Measurements from ENCODE around the gene LZTS2.

The LZTS2 gene

GRCh38 chr10:101019440-101019703, 19.8 kb downstream of the LZTS2 start:
- Histone ChIP-seq H4K20me1 (ENCODE audit: control insufficient read depth, insufficient read depth, low read depth, low read length) (no peaks in the 10 kb centered on the region), H3K79me2 (ENCODE audit: control insufficient read depth, low read length) (no peaks in the 10 kb centered on the region), H3K27ac (ENCODE audit: low read depth, low read length) (no peak overlapping the region), H3K9me3 (ENCODE audit: control insufficient read depth, insufficient read depth, low read length) (no peaks in the 10 kb centered on the region), H3K9me2 (replicated peaks; ENCODE audit: control insufficient read depth, low read length) (no peaks in the 10 kb centered on the region), H3K4me2 (ENCODE audit: low read length) (peak overlapping the region; percentile 61; the same call in 1 of the 2 replicates), H3K36me3 (ENCODE audit: control insufficient read depth, low read length) (no peaks in the 10 kb centered on the region), H3K27me3 (ENCODE audit: control insufficient read depth, low read length) (peaks cover 19% of the 10 kb centered on the region), H3K4me1 (ENCODE audit: control insufficient read depth, low read length) (peaks cover 19% of the 10 kb centered on the region), H3F3A (ENCODE audit: control insufficient read depth, insufficient read depth) (no peaks in the 10 kb centered on the region), H3K4me3 (ENCODE audit: low read length) (peak overlapping the region; percentile 48)
- TF ChIP-seq CTCF (IDR thresholded peaks at IDR 0.05; ENCODE audit: low read depth, low read length, poor library complexity, severe bottlenecking) = no peak
- TF ChIP-seq EZH2phosphoT487 (IDR thresholded peaks at IDR 0.05; ENCODE audit: borderline replicate concordance, low read length) = no peak

DNA sequence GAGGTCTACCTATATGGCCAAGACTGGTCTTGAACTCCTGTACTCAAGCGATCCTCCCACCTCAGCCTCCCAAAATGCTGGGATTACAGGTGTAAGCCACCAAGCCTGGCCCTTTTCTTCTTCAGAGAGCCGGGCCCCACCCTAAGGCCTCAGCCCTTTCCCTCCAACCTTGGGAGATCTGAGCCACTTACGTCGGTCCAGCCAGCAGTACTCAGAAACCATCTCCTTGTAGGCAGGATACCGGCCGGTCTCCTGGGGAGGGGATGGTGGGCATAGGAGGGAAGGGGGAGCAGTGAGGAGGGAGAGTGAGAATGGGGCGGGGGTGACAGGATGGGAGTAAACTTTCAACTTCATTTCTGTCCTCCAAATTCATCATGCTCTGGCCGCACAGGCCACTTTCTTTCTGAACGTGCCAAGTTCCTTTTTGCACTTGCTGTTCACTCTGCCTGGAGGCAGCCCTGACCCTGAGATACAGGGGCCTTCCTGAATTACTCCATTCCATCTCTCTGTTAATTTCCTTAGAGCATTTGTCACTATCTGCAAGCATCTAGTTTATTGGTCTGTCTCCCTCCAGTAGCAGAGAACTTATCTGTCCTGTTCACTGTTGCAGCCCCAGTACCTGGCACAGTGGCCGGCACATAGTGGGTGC, 20.9 kb downstream of the LZTS2 start:
- TF ChIP-seq EZH2phosphoT487 (IDR thresholded peaks at IDR 0.05; ENCODE audit: borderline replicate concordance, low read length) (no peak), CTCF (IDR thresholded peaks at IDR 0.05; ENCODE audit: low read depth, low read length, poor library complexity, severe bottlenecking) (no peak)
- no peaks in the 10 kb centered on the region for H3K9me3 ChIP-seq (ENCODE audit: control insufficient read depth, insufficient read depth, low read length)
- H3F3A ChIP-seq (ENCODE audit: control insufficient read depth, insufficient read depth) = no peaks in the 10 kb centered on the region
- H3K36me3 ChIP-seq (ENCODE audit: control insufficient read depth, low read length) = no peaks in the 10 kb centered on the region
- H3K4me2 ChIP-seq (ENCODE audit: low read length) = no peak overlapping the region
- H4K20me1 ChIP-seq (ENCODE audit: control insufficient read depth, insufficient read depth, low read depth, low read length) = no peaks in the 10 kb centered on the region
- H3K27ac ChIP-seq (ENCODE audit: low read depth, low read length) = no peak overlapping the region
- H3K4me3 ChIP-seq (ENCODE audit: low read length) = no peak overlapping the region
- no peaks in the 10 kb centered on the region for H3K9me2 ChIP-seq (replicated peaks; ENCODE audit: control insufficient read depth, low read length)
- H3K79me2 ChIP-seq (ENCODE audit: control insufficient read depth, low read length) = no peaks in the 10 kb centered on the region
- peaks cover 19% of the 10 kb centered on the region for H3K4me1 ChIP-seq (ENCODE audit: control insufficient read depth, low read length)
- peaks cover 13% of the 10 kb centered on the region; the same call in 1 of the 2 replicates for H3K27me3 ChIP-seq (ENCODE audit: control insufficient read depth, low read length)

- H3K4me3 ChIP-seq (ENCODE audit: low read length) = no peak overlapping the region
- no peaks in the 10 kb centered on the region for H3K36me3 ChIP-seq (ENCODE audit: control insufficient read depth, low read length)
- H3K79me2 ChIP-seq (ENCODE audit: control insufficient read depth, low read length) = no peaks in the 10 kb centered on the region
Observed at GRCh38 chr10:101021239-101021638, 21.6 kb downstream of the LZTS2 start.

More at GRCh38 chr10:101021239-101021638, 21.6 kb downstream of the LZTS2 start:
- Histone ChIP-seq H3F3A (ENCODE audit: control insufficient read depth, insufficient read depth) (no peaks in the 10 kb centered on the region), H3K4me2 (ENCODE audit: low read length) (no peak overlapping the region), H3K9me2 (replicated peaks; ENCODE audit: control insufficient read depth, low read length) (no peaks in the 10 kb centered on the region), H3K27ac (ENCODE audit: low read depth, low read length) (no peak overlapping the region), H3K9me3 (ENCODE audit: control insufficient read depth, insufficient read depth, low read length) (no peaks in the 10 kb centered on the region), H3K27me3 (ENCODE audit: control insufficient read depth, low read length) (peaks cover 13% of the 10 kb centered on the region; the same call in 1 of the 2 replicates), H4K20me1 (ENCODE audit: control insufficient read depth, insufficient read depth, low read depth, low read length) (no peaks in the 10 kb centered on the region), H3K4me1 (ENCODE audit: control insufficient read depth, low read length) (peaks cover 19% of the 10 kb centered on the region)
- TF ChIP-seq EZH2phosphoT487 (IDR thresholded peaks at IDR 0.05; ENCODE audit: borderline replicate concordance, low read length) (no peak), CTCF (IDR thresholded peaks at IDR 0.05; ENCODE audit: low read depth, low read length, poor library complexity, severe bottlenecking) (no peak)

Data from DOHH2 (cell line).